ENCODE measurements around the gene PGAP6.

PGAP6 gene

GRCh38 chr16:330741-331140 lies 51.0 kb downstream of the PGAP6 start:
- no peak for DNase-seq (ENCODE audit: low spot score)

GRCh38 chr16:325375-326145 lies 56.2 kb downstream of the PGAP6 start:
- no peak for DNase-seq (ENCODE audit: low spot score)

DNA sequence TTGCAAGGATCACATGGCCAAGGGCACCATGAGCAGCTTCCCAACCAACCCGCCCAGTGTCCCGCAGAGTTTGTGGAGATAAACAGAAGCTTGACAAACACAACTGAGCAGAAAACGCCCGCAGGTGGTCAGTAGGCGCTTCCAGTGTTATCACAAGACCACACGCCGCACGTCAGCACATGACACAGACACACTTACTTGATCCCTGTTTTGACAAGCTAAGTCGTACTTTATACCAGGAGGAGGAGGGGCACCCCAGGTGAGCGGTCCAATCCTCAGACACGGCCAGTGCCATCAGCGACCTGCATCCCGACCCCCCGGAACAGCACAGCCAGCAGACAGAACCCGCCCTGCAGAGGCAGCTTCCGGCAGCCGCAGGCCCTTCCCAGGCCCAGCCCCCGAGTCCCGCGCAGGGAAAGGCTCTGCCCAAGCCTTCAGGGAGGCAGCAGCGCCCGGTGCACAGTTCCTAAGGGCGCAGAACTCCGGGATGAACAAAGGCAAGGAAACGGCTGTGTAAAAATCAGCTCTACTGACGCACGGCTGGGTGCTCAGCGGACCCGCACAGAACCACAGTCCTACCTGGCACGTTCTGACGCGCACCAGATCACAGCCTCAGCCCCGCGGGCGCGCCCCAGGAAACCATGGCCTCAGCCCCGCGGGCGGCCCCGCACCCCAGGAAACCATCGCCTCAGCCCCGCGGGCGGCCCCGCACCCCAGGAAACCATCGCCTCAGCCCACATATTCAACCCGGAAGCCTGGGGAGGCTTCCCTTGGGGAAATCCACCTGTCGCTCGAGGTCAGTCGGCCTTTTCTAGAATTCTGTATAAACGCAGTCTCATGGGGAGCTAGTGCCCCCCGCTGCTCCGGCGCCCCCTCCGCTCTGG lies 57.1 kb downstream of the PGAP6 start:
- DNase-seq (ENCODE audit: low spot score) = no peak

- DNase-seq (ENCODE audit: low spot score) = no peak
Observed at GRCh38 chr16:324201-324450, 57.7 kb downstream of the PGAP6 start.

DNA sequence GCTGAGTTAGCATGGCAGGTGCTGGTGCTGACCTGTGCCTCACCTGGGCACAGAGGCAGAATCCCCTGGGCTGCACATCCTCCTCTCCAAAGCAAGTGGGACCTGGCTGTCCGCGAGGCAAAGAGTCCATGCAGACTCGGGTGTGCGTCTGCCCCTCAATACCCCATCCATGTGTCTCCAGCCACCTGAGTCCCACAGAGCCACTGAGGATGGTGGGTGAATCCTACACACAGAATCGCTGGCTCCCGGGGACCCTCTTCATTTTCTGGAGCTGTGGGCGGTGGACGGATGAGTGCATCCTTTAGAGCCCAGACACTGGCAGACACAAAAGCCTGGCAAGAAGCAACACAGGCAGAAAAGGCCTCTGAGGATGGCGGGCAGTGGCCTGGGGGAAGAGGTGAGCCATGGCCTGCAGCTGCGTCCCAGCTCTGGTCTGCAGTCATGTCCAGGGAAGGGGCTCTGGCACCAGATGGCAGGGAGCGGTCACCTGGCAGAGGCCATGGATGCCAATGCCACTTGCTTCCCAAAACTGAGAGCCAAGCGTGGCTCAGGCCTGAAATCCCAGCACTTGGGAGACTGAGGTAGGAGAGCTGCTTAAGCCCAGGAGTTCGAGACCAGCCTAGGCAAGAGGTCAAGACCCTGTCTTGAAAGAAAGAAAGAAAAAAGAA lies 59.2 kb downstream of the PGAP6 start:
- DNase-seq (ENCODE audit: low spot score) = no peak

- DNase-seq (ENCODE audit: low spot score) = no peak
Observed at GRCh38 chr16:321532-321931, 60.2 kb downstream of the PGAP6 start.

Data from globus pallidus (tissue), 1 donor.